K562 (cell line): ENCODE data around the gene SLC1A2.

Source experiments
- ATF2 ChIP-seq: sonication (generic); formaldehyde crosslinking; IDR thresholded peaks from 2 replicates; pipeline ENCODE4 v1.8.1; 2022; ENCODE audit warnings: missing genetic modification reagents
- CTCF ChIP-seq, 3 experiments: IDR thresholded peaks in 2 of 3; conservative IDR thresholded peaks in 1 of 3; 2 replicates each; pipeline ENCODE4 v1.5.1; 2011 to 2012; ENCODE audit warnings: low read length in 3 of 3, mild to moderate bottlenecking in 3 of 3, control low read depth in 2 of 3, improper control_type of control experiment in 1 of 3, inconsistent platforms in 1 of 3, low read depth in 1 of 3, mixed read lengths in 1 of 3, moderate library complexity in 1 of 3; ENCODE audit not compliant: insufficient read depth in 2 of 3
- EZH2 ChIP-seq: IDR thresholded peaks from 2 replicates; pipeline ENCODE4 v1.6.1; 2012; ENCODE audit warnings: low read depth, mild to moderate bottlenecking, inconsistent platforms, low read length, borderline replicate concordance
- KDM5B ChIP-seq: fragments of 200-600 bp; sonication (generic); IDR thresholded peaks from 2 replicates; pipeline ENCODE4 v1.6.1; 2012; ENCODE audit warnings: low read depth, mild to moderate bottlenecking, moderate library complexity, low read length, control low read depth, inconsistent platforms; ENCODE audit not compliant: insufficient replicate concordance
- MAX ChIP-seq: sonication (generic); formaldehyde crosslinking; IDR thresholded peaks from 2 replicates; pipeline ENCODE4 v1.9.0; 2022; ENCODE audit warnings: mild to moderate bottlenecking, missing genetic modification reagents
- MEF2A ChIP-seq: IDR thresholded peaks from 2 replicates; pipeline ENCODE4 v1.6.1; 2011; ENCODE audit warnings: low read depth, mild to moderate bottlenecking, low read length, moderate library complexity; ENCODE audit not compliant: control insufficient read depth
- NEUROD1 ChIP-seq: fragments of 150-350 bp; IDR thresholded peaks from 2 replicates; pipeline ENCODE4 v1.6.1; 2014; ENCODE audit warnings: borderline replicate concordance, low read length, low read depth; ENCODE audit not compliant: partially characterized antibody
- POLR2A ChIP-seq: fragments of 450-650 bp; conservative IDR thresholded peaks from 2 replicates; pipeline ENCODE4 v1.6.1; 2016
- PTRF ChIP-seq: fragments of 450-650 bp; IDR thresholded peaks from 2 replicates; pipeline ENCODE4 v1.6.1; 2016; ENCODE audit warnings: mild to moderate bottlenecking, missing genetic modification characterization, missing compliant biosample characterization
- RCOR1 ChIP-seq, 2 experiments: IDR thresholded peaks; 2 replicates each; pipeline ENCODE4 v1.6.1; 2012; ENCODE audit warnings: low read depth in 2 of 2, low read length in 2 of 2, borderline replicate concordance in 1 of 2, improper control_type of control experiment in 1 of 2
- SIX5 ChIP-seq, 2 experiments: IDR thresholded peaks; 2 replicates each; pipeline ENCODE4 v1.6.1; 2011; ENCODE audit warnings: low read length in 2 of 2, borderline replicate concordance in 1 of 2, low read depth in 1 of 2, mild to moderate bottlenecking in 1 of 2, moderate library complexity in 1 of 2; ENCODE audit not compliant: insufficient read depth in 1 of 2
- TBP ChIP-seq: optimal IDR thresholded peaks from 2 replicates; pipeline ENCODE3; 2011; ENCODE audit warnings: low read depth, low read length, improper control_type of control experiment
- ZNF274 ChIP-seq: IDR thresholded peaks from 2 replicates; pipeline ENCODE4 v1.6.1; 2011; ENCODE audit warnings: low read depth, mild to moderate bottlenecking, low read length, moderate library complexity, borderline replicate concordance

- TF ChIP-seq EZH2 (no peak), SIX5 (IDR thresholded peaks at IDR 0.05; ENCODE audit: borderline replicate concordance in 1 of 2, insufficient read depth in 1 of 2, low read depth in 1 of 2, low read length in 2 of 2) (no peak), ATF2 (CRISPR knock-in tag) (no peak), TBP (no peak), MAX (CRISPR knock-in tag) (no peak), RCOR1 (IDR thresholded peaks at IDR 0.05; ENCODE audit: borderline replicate concordance in 1 of 2, low read depth in 2 of 2, low read length in 2 of 2) (no peak), MEF2A (no peak), CTCF (IDR thresholded peaks at IDR 0.05 in 2 of 3, conservative IDR thresholded peaks at IDR 0.05 in 1 of 3; ENCODE audit: insufficient read depth in 2 of 3, low read depth in 1 of 3, low read length in 3 of 3) (no peak), ZNF274 (no peak), POLR2A (no peak), KDM5B (no peak), NEUROD1 (no peak), PTRF (tag) (no peak)
These were observed 203.4 kb downstream of the SLC1A2 start for GRCh38 chr11:35215945-35216344.
